GM18498 (cell line): ENCODE results near the gene RDH13.

Experiments
- ATAC-seq: cut with Tn5 transposase; IDR thresholded peaks from one replicate; pipeline ENCODE4 v1.9.1; 2021; ENCODE audit warnings: mild to moderate bottlenecking, moderate library complexity; ENCODE audit not compliant: unreplicated experiment

RDH13 gene

GRCh38 chr19:55092423-55093318, 29.7 kb upstream of the RDH13 start:
- no peak for ATAC-seq

GRCh38 chr19:55091955-55092354, 29.0 kb upstream of the RDH13 start:
- ATAC-seq = no peak

- no peak for ATAC-seq
Observed at GRCh38 chr19:55091126-55091910, 28.4 kb upstream of the RDH13 start.

DNA sequence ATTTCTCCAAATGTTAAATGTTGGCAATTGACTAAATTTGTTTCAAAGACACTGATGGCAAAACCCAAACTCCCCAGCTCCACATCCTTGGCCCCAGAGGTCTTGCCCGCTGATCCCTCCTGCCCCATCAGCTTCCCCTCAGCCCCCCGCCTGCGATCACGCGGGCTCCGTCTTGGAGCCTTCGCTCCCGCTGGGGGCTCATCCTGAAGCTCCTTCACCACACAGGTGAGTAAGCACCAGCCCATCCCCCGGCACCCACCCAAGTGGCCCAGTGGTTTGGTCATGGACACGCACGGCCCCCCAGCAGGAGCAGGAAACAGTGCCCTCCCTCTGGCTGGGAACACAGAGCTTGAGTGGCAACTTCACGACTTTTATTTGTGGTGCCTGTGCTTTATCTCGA, 27.6 kb upstream of the RDH13 start:
- ATAC-seq = no peak

DNA sequence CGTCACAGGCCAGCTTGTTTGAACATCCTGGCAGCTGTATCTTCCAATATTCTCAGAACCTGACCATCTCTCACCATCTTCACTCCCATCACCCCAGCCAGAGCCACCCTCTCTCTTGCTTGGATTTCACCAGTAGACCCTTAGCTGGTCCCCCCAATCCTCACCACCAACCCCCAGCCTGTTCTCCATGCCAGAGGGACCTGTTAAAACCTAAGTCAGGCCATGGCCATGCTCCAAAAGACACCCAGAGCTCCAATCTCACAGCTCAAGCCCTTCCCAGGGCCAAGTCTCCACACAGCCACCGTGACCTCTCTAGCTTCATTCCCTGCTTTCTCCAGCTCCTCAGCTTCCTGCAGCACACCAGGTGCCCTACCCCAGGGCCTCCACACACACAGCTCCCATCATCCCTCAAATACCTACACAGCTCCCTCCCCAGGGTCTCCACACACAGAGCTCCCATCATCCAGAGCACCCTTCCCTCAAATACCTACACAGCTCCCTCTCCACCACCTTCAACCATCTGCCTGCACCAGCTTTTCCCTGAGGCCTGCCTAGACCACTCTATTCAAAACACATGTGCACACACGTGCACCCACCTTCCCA, 26.5 kb upstream of the RDH13 start:
- no peak for ATAC-seq

DNA sequence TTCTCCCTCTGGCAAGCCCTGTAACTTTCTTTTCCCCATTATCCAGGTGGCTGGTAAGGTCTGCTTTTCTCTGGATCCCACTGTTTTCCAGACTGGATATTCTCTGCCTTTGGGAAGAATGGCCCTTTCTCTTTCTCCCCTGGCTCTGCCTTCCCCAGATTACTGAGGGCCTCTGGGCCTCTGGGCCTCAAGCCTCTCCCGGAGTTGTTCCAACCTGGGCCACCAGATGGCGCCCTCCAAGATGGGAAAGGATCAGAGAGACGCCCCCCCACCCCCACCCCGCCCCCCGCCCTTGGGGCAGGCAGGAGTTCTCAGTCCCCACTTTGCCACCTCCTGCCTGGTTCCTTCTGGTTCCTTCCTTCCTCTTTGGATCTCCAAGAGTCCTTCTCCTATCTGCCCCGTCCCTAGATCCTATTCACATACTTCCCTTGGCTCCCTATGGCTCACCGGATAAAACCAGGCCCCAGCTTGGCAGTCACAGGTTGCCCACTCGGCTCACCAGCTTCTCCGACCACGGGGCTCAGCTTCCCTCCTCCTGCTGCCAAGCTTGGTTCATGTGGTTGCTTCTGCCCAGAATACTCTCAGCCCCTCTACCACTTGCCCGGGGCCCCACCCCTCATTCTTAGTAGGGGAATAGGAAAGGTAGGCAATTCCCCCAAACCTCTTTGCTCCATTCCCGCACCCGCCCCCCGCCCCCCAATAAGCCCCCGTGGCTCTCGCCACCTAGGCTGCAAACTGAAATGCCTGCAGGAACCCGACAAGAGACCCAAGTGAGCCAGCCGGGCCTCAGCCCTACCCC, 25.8 kb upstream of the RDH13 start:
- ATAC-seq = no peak

GRCh38 chr19:55088021-55088451, 25.1 kb upstream of the RDH13 start:
- ATAC-seq = no peak

DNA sequence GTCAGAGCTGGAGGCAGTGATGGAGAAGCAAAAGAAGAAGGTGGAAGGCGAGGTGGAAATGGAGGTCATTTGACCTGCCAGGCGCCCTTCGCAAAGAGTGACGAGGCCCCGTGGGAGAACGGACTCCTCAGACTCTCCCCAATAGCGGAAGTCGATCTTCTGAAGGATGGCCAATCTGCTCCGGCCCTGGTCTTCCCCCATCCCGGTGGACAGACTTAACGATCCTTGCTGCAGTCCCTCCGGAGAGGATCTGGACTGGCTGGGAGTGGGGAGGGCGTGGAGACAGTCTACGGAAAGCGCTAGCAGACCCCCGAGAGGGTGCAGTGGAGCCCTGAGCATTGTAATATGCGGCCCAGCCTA, 24.6 kb upstream of the RDH13 start:
- no peak for ATAC-seq

GRCh38 chr19:55086730-55087541, 24.0 kb upstream of the RDH13 start:
- peak; percentile 48 for ATAC-seq

DNA sequence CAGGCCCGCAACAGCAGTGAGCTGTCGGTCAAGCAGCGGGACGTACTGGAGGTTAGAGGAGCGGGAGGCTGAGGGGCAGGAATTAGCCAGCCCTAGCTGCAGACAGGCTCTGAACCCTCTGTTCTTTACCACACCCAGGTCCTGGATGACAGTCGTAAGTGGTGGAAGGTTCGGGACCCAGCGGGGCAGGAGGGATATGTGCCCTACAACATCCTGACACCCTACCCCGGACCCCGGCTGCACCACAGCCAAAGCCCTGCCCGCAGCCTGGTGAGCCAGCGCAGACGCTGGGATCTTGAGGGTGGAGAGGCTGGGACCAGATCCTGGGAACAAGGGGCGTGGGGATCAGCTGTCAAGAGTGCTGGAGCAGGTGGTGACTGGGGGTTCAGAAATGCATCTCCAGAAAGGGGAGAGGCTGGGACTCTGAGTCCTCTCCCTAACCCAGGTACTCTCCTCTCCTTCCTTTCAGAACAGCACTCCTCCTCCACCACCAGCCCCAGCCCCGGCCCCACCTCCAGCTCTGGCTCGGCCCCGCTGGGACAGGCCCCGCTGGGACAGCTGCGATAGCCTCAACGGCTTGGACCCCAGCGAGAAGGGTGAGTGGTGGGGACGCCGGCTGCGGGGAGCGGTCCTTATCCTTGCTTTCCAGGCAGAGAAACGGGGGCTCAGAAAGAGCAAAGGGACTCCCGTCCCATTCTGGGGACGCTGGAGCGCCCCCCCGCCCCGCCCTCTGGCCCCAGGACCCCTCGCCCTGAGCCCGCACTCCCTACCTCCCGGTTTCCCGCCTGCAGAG, 23.2 kb upstream of the RDH13 start:
- ATAC-seq = no peak

- no peak for ATAC-seq
Observed at GRCh38 chr19:55084416-55084815, 21.5 kb upstream of the RDH13 start.

DNA sequence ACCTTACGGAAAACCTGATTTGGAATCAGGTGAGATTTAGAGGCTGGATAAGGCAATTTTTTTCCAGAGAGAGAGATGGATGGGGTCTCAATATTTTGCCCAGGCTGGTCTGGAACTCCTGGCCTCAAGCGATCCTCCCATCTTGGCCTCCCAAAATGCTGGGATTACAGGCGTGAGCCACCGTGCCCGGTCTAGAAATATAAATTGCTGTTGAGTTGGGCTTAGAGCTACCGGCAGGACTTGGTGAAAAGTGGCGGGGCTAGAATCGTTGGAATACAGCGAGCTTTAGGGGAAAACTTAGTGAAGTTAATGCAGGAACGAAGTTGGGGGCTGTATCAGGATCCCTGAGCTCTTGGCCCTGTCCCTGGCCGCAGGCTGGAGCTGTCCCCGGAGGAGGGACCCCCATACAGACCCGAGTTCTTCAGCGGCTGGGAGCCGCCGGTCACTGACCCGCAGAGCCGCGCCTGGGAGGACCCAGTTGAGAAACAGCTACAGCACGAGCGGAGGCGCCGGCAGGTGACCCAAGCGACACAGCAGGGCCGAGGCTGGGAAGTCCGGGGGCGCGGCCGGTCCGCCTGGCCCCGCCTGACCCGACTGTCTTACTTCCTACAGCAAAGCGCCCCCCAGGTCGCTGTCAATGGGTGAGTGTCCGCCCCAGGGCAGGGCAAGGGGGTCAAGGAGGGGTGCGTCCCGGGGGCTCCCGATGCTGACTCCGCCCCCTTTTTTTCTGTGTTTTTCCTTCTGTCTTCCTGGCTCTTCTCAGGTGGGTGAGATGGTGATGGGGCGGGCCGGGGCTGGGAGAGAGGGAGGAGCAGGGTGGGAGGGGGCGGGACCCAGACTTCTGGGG, 20.3 kb upstream of the RDH13 start:
- no peak for ATAC-seq

- ATAC-seq = no peak
Observed at GRCh38 chr19:55082020-55082851, 19.3 kb upstream of the RDH13 start.

DNA sequence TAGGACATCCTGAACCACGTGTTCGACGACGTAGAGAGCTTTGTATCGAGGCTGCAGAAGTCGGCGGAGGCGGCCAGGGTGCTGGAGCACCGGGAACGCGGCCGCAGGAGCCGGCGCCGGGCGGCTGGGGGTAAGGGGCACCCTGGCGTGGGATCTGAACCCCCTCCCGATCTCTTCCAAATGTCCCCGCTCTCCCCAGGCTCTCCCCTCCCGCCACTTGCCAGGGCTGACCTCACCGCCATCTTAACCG, 18.7 kb upstream of the RDH13 start:
- ATAC-seq = no peak

DNA sequence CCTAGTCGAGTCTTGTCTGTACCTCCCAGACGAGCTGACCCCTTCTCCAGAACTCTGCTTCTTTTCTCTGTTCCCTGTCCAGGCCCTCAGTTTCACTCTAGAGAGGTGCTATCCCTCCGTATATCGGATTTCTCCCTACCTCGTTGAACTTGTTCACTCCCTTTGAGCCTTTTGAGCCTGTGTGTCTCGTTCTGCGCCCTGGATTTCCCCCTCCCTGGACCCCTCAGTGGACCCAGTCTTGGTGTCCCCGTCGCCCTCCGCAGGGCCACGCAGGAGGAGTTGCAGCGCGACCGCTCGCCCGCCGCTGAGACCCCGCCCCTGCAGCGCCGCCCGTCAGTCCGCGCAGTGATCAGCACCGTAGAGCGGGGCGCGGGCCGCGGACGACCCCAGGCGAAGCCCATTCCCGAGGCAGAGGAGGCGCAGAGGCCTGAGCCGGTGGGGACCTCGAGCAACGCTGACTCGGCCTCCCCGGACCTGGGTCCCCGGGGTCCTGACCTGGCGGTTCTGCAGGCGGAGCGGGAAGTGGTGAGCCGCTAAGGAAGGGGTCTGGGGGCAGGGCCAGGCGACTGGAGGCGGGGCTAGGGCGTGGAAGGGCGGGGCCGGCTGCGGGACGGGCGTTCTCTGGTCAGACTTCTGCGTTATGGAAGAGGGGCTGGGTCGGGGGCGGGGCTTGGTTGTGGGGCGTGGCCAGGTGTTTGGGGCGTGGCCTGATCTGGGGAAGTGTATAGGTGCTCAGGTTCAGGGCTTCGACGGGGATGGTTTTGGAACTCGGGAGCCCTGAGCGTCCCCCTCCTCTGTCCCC, 18.2 kb upstream of the RDH13 start:
- ATAC-seq = peak; percentile 69

DNA sequence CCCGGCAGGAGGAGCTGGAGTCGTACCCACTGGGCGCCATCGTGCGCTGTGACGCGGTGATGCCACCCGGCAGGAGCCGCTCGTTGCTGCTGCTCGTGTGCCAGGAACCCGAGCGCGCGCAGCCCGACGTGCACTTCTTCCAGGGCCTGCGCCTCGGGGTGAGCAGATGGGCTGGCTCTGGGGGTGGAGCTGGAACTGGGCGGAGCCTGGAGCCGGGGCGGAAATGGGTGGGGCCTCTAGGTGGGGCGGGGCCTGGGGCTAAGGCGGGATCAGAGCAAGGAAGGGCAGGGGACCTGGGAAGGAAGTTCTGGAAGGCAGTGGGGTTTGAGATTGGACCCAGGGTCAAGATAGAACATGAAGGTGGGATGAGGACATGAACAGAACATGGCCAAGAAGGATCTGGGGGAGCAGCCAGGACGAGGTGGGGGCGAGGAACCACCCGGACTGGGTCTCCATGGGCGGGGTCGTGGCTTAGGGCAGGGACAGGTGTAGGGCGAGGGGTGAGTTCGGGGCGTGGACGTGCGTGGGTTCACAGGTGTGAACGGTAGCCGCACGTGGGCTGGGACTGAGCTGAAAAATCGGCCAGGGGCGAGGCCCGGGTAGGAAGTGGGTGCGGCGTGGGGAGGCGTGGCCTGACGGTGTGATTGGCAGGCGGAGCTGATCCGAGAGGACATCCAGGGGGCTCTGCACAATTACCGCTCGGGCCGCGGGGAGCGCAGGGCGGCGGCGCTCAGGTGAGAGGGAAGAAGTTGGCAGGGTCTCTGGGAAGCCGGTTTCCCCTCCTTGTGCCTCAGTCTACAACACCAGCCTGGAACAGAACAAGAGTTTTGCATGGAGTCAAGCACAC, 17.4 kb upstream of the RDH13 start:
- ATAC-seq = no peak
